Measurements from ENCODE around the gene CHKA.

Gene CHKA

DNA sequence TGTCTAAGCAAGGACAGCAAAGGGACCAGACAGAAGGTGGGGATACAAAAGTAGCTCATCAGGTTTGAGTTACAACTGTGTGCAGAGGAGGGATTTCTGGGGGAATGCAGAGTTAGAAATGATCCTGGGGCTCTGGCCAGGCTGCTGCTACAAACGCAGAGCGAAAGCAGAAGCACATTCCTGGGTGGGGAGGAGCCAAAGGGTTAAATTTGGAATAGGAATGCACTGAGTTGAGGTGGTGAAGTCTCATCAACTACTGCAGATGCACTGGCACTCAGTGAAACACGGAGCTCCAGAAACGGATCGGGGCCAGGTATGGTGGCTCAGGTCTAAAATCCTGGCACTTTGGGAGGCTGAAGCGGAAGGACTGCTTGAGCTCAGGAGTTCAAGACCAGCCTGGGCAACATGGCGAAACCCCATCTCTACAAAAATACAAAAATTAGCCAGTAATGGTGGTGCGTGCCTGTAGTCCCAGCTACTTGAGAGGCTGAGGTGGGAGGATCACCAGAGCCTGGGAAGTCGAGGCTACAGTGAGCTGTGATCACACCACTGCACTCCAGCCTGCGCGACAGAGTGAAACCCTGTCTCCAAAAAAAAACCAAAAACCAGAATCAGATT, 3.2 kb downstream of the CHKA start:
- DNase-seq (ENCODE audit: low read depth): no peak
- TF ChIP-seq, protein P1, sequence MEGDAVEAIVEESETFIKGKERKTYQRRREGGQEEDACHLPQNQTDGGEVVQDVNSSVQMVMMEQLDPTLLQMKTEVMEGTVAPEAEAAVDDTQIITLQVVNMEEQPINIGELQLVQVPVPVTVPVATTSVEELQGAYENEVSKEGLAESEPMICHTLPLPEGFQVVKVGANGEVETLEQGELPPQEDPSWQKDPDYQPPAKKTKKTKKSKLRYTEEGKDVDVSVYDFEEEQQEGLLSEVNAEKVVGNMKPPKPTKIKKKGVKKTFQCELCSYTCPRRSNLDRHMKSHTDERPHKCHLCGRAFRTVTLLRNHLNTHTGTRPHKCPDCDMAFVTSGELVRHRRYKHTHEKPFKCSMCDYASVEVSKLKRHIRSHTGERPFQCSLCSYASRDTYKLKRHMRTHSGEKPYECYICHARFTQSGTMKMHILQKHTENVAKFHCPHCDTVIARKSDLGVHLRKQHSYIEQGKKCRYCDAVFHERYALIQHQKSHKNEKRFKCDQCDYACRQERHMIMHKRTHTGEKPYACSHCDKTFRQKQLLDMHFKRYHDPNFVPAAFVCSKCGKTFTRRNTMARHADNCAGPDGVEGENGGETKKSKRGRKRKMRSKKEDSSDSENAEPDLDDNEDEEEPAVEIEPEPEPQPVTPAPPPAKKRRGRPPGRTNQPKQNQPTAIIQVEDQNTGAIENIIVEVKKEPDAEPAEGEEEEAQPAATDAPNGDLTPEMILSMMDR (conservative IDR thresholded peaks at IDR 0.05; ENCODE audit: control insufficient read depth, insufficient read depth, low read depth, low read length): no peak
- H3K4me3 ChIP-seq (ENCODE audit: control insufficient read depth, low read depth, low read length): no peak overlapping the region

DNA sequence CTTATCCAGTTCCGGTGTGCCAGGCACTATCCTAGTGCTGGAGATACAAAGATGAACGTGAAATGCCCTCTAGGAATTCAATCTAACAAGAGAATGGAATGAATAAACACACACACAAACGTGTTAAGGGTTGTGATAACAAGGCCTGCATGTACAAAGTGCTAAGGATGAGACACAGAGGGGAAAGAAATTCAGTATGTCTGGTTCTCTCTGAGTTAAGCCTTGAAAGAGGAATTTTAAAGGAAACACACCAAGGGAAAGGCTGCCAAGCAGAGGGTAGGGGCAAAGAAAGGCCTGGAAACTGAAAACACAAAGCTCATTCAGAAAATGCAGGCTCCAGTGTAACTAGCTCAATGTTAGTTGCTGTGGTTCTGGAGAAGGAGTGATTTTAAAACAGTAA, 4.2 kb downstream of the CHKA start:
- H3K4me3 ChIP-seq (ENCODE audit: control insufficient read depth, low read depth, low read length): no peak overlapping the region
- TF ChIP-seq, protein P1 (conservative IDR thresholded peaks at IDR 0.05; ENCODE audit: control insufficient read depth, insufficient read depth, low read depth, low read length): no peak
- no peak for DNase-seq (ENCODE audit: low read depth)

GRCh38 chr11:68116126-68116525, 5.1 kb downstream of the CHKA start:
- no peak overlapping the region for H3K4me3 ChIP-seq (ENCODE audit: control insufficient read depth, low read depth, low read length)
- DNase-seq (ENCODE audit: low read depth): no peak
- TF ChIP-seq, protein P1 (conservative IDR thresholded peaks at IDR 0.05; ENCODE audit: control insufficient read depth, insufficient read depth, low read depth, low read length): no peak

DNA sequence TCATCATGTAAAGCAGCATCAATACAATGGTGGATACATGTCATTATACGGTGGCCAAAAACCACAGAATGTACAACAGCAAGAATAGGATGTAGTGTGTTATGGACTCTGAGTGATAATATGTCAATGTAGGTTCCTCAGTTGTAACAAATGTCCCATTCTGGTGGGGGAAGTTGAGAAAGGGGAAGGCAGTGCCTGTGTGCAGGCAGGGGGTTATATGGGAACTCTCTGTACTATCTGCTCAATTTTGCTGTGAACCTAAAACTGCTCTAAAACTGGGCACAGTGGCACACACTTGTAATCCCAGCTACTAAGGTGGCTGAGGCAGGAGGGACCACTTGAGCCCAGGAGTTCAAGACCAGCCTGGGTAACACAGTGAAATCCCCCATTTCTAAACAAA, 5.9 kb downstream of the CHKA start:
- TF ChIP-seq, protein P1 (conservative IDR thresholded peaks at IDR 0.05; ENCODE audit: control insufficient read depth, insufficient read depth, low read depth, low read length): no peak
- DNase-seq (ENCODE audit: low read depth): no peak
- H3K4me3 ChIP-seq (ENCODE audit: control insufficient read depth, low read depth, low read length): no peak overlapping the region

- peak; percentile 37 for DNase-seq (ENCODE audit: low read depth)
- no peak overlapping the region for H3K4me3 ChIP-seq (ENCODE audit: control insufficient read depth, low read depth, low read length)
- TF ChIP-seq, protein P1 (conservative IDR thresholded peaks at IDR 0.05; ENCODE audit: control insufficient read depth, insufficient read depth, low read depth, low read length): peak; percentile 15
Observed at GRCh38 chr11:68113986-68114385, 7.2 kb downstream of the CHKA start.

- no peak overlapping the region for H3K4me3 ChIP-seq (ENCODE audit: control insufficient read depth, low read depth, low read length)
- TF ChIP-seq, protein P1 (conservative IDR thresholded peaks at IDR 0.05; ENCODE audit: control insufficient read depth, insufficient read depth, low read depth, low read length): no peak
- no peak for DNase-seq (ENCODE audit: low read depth)
Observed at GRCh38 chr11:68107689-68108088, 13.5 kb downstream of the CHKA start.

Data from fibroblast of mammary gland (primary cell).